ENCODE data around the gene CGNL1. TPM values are rescaled to one million over a fixed set of nuclear protein-coding genes. Genes with fewer than 3 reads are reported as not detected.

Gene CGNL1
- total RNA-seq, 1 experiment from 2014 or later: 0.31 TPM

DNA sequence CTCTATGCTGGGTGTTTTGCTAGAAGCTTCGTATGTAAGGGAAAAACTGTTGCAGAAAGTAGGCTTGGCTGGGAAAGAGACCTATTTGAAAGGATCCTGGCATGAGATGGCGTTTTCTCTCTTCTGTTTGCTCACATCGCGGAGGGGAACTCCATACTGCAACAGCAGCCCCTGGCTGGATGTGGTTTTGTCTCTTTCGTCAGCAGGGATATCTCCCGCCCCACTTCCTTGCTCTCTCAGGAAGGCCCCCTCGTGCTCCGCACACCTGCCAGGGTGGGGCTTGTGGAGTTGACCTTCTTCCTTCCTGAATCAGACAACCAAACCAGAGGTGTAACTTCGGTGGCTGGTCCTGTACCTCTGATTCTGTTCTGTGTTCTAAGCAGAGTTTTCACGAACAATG lies 189.0 kb downstream of the CGNL1 start:
- no peak overlapping the region for H3K27ac ChIP-seq
- peaks cover 19% of the 10 kb centered on the region for H3K4me1 ChIP-seq (replicated peaks; ENCODE audit: insufficient read depth)
- H4K20me1 ChIP-seq (ENCODE audit: insufficient read depth): no peaks in the 10 kb centered on the region
- H3K9me2 ChIP-seq (ENCODE audit: insufficient read depth): no peaks in the 10 kb centered on the region
- CTCF ChIA-PET: no interaction called here
- H2AFZ ChIP-seq: no peak overlapping the region
- POLR2A ChIA-PET (ENCODE audit: unreplicated experiment): no interaction called here
- TF ChIP-seq, protein P1, sequence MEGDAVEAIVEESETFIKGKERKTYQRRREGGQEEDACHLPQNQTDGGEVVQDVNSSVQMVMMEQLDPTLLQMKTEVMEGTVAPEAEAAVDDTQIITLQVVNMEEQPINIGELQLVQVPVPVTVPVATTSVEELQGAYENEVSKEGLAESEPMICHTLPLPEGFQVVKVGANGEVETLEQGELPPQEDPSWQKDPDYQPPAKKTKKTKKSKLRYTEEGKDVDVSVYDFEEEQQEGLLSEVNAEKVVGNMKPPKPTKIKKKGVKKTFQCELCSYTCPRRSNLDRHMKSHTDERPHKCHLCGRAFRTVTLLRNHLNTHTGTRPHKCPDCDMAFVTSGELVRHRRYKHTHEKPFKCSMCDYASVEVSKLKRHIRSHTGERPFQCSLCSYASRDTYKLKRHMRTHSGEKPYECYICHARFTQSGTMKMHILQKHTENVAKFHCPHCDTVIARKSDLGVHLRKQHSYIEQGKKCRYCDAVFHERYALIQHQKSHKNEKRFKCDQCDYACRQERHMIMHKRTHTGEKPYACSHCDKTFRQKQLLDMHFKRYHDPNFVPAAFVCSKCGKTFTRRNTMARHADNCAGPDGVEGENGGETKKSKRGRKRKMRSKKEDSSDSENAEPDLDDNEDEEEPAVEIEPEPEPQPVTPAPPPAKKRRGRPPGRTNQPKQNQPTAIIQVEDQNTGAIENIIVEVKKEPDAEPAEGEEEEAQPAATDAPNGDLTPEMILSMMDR (conservative IDR thresholded peaks at IDR 0.05): no peak
- no peak for TF ChIP-seq EZH2 (IDR thresholded peaks at IDR 0.05; ENCODE audit: low read depth)
- H3K9me3 ChIP-seq (ENCODE audit: insufficient read depth, low read depth): no peaks in the 10 kb centered on the region
- no peak overlapping the region for H3K4me2 ChIP-seq
- BruUV-seq (replicated peaks): no TSS peak
- H3F3A ChIP-seq (ENCODE audit: insufficient read depth, low read depth): peaks cover 6% of the 10 kb centered on the region; the same call in 1 of the 2 replicates
- H3K79me2 ChIP-seq (ENCODE audit: low read depth): no peaks in the 10 kb centered on the region
- no peaks in the 10 kb centered on the region for H3K36me3 ChIP-seq (ENCODE audit: low read depth)
- no peak for DNase-seq
- no peaks in the 10 kb centered on the region for H3K27me3 ChIP-seq (ENCODE audit: insufficient read depth, low read depth)
- intact Hi-C loops (cut with micrococcal nuclease; ENCODE audit: unreplicated experiment): no loop called here
- no peak overlapping the region for H3K4me3 ChIP-seq

DNA sequence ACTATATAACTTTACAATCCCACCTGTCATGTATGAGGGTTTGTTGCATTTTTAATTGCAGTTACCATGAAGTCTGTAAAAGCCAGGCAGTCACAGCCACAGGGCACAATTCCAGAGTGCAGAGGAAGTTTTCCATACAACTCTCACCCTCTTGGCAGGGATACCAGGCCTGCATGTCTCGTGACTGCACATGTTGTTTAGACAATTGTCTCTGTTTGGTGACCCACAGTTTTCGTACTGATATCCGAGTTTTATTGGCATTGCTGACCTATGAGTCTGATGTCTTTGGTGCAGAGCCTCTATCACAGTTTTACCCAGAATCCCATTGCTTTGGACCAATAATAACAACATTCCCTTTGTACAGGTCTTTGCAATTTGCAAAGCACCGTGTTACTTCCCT lies 190.5 kb downstream of the CGNL1 start:
- ChIA-PET CTCF (no interaction called here), POLR2A (ENCODE audit: unreplicated experiment) (no interaction called here)
- no peaks in the 10 kb centered on the region for H3K27me3 ChIP-seq (ENCODE audit: insufficient read depth, low read depth)
- no peaks in the 10 kb centered on the region for H3K79me2 ChIP-seq (ENCODE audit: low read depth)
- H3K36me3 ChIP-seq (ENCODE audit: low read depth): no peaks in the 10 kb centered on the region
- TF ChIP-seq, protein P1 (conservative IDR thresholded peaks at IDR 0.05): no peak
- TF ChIP-seq EZH2 (IDR thresholded peaks at IDR 0.05; ENCODE audit: low read depth): no peak
- no peak for DNase-seq
- H4K20me1 ChIP-seq (ENCODE audit: insufficient read depth): no peaks in the 10 kb centered on the region
- H3F3A ChIP-seq (ENCODE audit: insufficient read depth, low read depth): peaks cover 12% of the 10 kb centered on the region; the same call in 1 of the 2 replicates
- no peak overlapping the region for H3K4me3 ChIP-seq
- no peak overlapping the region for H2AFZ ChIP-seq
- no peak overlapping the region for H3K4me2 ChIP-seq
- no peaks in the 10 kb centered on the region for H3K9me2 ChIP-seq (ENCODE audit: insufficient read depth)
- intact Hi-C loops (cut with micrococcal nuclease; ENCODE audit: unreplicated experiment): no loop called here
- no TSS peak for BruUV-seq (replicated peaks)
- no peak overlapping the region for H3K27ac ChIP-seq
- peaks cover 25% of the 10 kb centered on the region for H3K4me1 ChIP-seq (replicated peaks; ENCODE audit: insufficient read depth)
- H3K9me3 ChIP-seq (ENCODE audit: insufficient read depth, low read depth): no peaks in the 10 kb centered on the region

DNA sequence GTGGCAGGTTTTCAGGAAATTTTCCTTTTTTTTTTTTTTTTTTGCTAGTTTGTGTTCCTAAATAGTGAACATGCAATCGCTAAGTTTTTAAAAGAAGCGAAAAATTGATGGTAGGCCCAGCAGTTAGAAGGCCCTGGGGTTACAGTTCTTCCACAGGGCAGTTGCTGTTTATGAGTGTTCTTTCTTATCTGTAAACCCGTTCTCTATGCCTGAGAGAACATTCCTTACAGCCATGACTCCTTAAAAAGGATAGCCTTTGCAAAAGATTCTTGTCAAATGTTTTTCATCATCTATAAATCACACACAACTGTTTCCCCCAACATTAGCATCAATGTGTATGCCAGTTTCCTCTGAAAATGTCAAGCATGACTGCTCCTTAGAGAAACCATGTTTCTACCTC lies 191.6 kb downstream of the CGNL1 start:
- DNase-seq: no peak
- BruUV-seq (replicated peaks): no TSS peak
- peaks cover 16% of the 10 kb centered on the region; the same call in 1 of the 2 replicates for H3F3A ChIP-seq (ENCODE audit: insufficient read depth, low read depth)
- H4K20me1 ChIP-seq (ENCODE audit: insufficient read depth): no peaks in the 10 kb centered on the region
- no peaks in the 10 kb centered on the region for H3K9me3 ChIP-seq (ENCODE audit: insufficient read depth, low read depth)
- intact Hi-C loops (cut with micrococcal nuclease; ENCODE audit: unreplicated experiment): no loop called here
- peaks cover 26% of the 10 kb centered on the region for H3K4me1 ChIP-seq (replicated peaks; ENCODE audit: insufficient read depth)
- H3K4me2 ChIP-seq: no peak overlapping the region
- TF ChIP-seq EZH2 (IDR thresholded peaks at IDR 0.05; ENCODE audit: low read depth): no peak
- ChIA-PET CTCF (interaction anchor here (0.8 kb wide), 1 partner anchor 44 kb away, joined by 7 read pairs; no protein-coding TSS in a partner anchor), POLR2A (ENCODE audit: unreplicated experiment) (interaction anchor here (0.7 kb wide), 1 partner anchor 488 kb away, joined by 16 read pairs; no protein-coding TSS in a partner anchor)
- no peaks in the 10 kb centered on the region for H3K27me3 ChIP-seq (ENCODE audit: insufficient read depth, low read depth)
- H2AFZ ChIP-seq: no peak overlapping the region
- H3K27ac ChIP-seq: no peak overlapping the region
- no peaks in the 10 kb centered on the region for H3K79me2 ChIP-seq (ENCODE audit: low read depth)
- no peak overlapping the region for H3K4me3 ChIP-seq
- H3K9me2 ChIP-seq (ENCODE audit: insufficient read depth): no peaks in the 10 kb centered on the region
- H3K36me3 ChIP-seq (ENCODE audit: low read depth): no peaks in the 10 kb centered on the region

- BruUV-seq (replicated peaks): no TSS peak
- Histone ChIP-seq H3K27me3 (ENCODE audit: insufficient read depth, low read depth) (no peaks in the 10 kb centered on the region), H3K4me3 (no peak overlapping the region), H3K4me1 (replicated peaks; ENCODE audit: insufficient read depth) (peaks cover 26% of the 10 kb centered on the region), H4K20me1 (ENCODE audit: insufficient read depth) (no peaks in the 10 kb centered on the region), H3K27ac (no peak overlapping the region), H3K4me2 (no peak overlapping the region), H3F3A (ENCODE audit: insufficient read depth, low read depth) (peaks cover 16% of the 10 kb centered on the region; the same call in 1 of the 2 replicates), H3K36me3 (ENCODE audit: low read depth) (no peaks in the 10 kb centered on the region), H3K79me2 (ENCODE audit: low read depth) (no peaks in the 10 kb centered on the region), H3K9me3 (ENCODE audit: insufficient read depth, low read depth) (no peaks in the 10 kb centered on the region), H2AFZ (no peak overlapping the region), H3K9me2 (ENCODE audit: insufficient read depth) (no peaks in the 10 kb centered on the region)
- intact Hi-C loops (cut with micrococcal nuclease; ENCODE audit: unreplicated experiment): no loop called here
- TF ChIP-seq EZH2 (IDR thresholded peaks at IDR 0.05; ENCODE audit: low read depth): no peak
- TF ChIP-seq, protein P1 (conservative IDR thresholded peaks at IDR 0.05): no peak
- DNase-seq: no peak
- CTCF ChIA-PET: interaction anchor here (0.8 kb wide), 1 partner anchor 44 kb away, joined by 7 read pairs; no protein-coding TSS in a partner anchor
- POLR2A ChIA-PET (ENCODE audit: unreplicated experiment): no interaction called here
These were observed 192.0 kb downstream of the CGNL1 start for GRCh38 chr15:57568299-57568698.
